Fibroblast of skin of left biceps (primary cell): ENCODE data around the gene IPO13.

Source experiments
- DNase-seq, 2 experiments: peaks; one replicate each; pipeline ENCODE4 v3.0.0-alpha.2; 2013; ENCODE audit warnings: low read depth in 2 of 2

The IPO13 gene

DNA sequence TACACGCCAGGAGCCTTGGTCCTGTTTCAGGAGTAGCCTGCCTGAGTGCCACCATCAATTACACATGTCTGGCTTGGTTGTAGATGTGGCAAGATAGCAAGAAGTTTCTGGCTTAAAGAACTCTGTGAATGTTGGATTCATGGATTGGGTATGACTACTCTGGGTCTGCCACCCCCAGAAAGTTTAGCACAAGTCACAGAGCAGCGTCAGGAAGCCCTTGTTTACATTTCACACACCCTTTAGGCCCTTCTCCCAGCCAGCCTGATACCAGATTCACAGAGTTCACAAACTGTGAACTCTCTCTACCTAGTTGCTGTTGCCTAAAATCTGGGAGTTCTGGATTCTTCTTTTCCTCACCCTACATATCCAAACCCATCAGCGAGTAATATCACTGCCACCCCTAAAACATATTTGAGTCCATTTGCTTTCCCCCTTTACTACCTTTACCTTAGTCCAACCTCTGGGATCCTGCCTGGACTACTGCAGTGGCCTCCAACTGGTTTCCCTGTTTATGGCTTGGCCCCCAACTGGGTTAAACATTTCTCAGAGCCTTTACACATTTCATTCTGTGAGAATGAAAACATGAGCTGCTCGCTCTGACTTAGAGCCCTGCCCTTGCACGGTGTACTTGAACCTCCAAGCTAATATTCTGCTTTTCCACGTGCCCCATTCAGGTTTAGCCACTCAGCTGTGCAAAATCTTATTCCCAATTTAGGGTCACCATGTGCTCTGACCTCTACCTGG is 40.6 kb downstream of the IPO13 start:
- DNase-seq = no peak

DNA sequence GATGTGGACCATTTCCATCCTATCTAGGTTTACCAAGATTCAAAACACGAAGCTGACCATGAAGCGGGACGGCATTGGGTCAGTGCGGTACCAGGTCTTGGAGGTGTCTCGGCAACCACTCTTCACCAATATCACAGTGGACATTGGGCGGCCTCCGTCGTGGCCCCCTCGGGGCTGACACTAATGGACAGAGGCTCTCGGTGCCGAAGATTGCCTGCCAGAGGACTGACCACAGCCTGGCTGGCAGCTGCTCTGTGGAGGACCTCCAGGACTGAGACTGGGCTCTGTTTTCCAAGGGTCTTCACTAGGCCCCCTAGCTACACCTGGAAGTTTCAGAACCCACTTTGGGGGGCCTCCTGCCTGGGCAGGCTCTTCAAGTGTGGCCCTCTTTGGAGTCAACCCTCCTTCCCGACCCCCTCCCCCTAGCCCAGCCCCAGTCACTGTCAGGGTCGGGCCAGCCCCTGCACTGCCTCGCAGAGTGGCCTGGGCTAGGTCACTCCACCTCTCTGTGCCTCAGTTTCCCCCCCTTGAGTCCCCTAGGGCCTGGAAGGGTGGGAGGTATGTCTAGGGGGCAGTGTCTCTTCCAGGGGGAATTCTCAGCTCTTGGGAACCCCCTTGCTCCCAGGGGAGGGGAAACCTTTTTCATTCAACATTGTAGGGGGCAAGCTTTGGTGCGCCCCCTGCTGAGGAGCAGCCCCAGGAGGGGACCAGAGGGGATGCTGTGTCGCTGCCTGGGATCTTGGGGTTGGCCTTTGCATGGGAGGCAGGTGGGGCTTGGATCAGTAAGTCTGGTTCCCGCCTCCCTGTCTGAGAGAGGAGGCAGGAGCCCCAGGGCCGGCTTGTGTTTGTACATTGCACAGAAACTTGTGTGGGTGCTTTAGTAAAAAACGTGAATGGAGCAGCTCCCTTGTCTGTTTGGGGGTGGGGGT is 43.8 kb downstream of the IPO13 start:
- no peak for DNase-seq

- no peak for DNase-seq
Measured at GRCh38 chr1:43991200-43991475, 44.4 kb downstream of the IPO13 start.

- peak in 1 of 2 experiments; percentile 29 for DNase-seq
Measured at GRCh38 chr1:43991476-43992231, 44.9 kb downstream of the IPO13 start, which contains the start of gene CCDC24. TSS of gene CCDC24 (plus strand) at chr1:43991599. CDS start at chr1:43991879, 280 bp downstream.

GRCh38 chr1:43992232-43992995 is 45.7 kb downstream of the IPO13 start:
- DNase-seq = no peak

DNA sequence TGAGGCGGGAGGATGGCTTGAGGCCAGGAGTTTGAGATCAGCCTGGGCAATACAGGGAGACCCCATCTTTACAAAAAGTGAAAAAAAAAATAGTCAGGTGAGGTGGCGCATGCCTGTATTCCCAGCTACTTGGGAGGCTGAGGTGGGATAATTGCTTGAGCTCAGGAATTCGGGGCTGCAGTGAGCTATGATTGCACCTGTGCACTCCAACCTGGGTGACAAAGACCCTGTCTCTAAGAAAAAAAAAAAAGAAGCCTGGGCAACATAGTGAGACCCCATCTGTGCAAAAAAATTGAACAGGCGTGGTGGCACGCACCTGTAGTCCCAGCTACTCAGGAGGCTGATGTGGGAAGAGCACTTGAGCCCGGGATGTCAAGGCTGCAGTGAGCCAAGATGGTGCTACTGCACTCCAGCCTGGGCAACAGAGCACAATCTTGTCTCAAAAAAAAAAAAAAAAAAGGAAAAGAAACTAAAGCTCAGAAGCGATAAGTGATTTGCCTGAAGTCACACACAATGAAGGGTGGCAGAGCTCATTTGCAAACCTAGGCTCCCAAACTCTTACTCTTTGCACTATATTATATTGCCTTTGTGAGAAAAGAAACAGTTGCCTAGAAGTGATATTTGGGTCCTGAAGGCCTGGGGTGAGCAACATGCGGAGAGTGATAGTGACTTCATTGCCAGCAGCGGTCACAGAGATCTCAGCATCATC is 46.6 kb downstream of the IPO13 start:
- DNase-seq = no peak

- no peak for DNase-seq
Measured at GRCh38 chr1:43994071-43994470, 47.3 kb downstream of the IPO13 start.

DNA sequence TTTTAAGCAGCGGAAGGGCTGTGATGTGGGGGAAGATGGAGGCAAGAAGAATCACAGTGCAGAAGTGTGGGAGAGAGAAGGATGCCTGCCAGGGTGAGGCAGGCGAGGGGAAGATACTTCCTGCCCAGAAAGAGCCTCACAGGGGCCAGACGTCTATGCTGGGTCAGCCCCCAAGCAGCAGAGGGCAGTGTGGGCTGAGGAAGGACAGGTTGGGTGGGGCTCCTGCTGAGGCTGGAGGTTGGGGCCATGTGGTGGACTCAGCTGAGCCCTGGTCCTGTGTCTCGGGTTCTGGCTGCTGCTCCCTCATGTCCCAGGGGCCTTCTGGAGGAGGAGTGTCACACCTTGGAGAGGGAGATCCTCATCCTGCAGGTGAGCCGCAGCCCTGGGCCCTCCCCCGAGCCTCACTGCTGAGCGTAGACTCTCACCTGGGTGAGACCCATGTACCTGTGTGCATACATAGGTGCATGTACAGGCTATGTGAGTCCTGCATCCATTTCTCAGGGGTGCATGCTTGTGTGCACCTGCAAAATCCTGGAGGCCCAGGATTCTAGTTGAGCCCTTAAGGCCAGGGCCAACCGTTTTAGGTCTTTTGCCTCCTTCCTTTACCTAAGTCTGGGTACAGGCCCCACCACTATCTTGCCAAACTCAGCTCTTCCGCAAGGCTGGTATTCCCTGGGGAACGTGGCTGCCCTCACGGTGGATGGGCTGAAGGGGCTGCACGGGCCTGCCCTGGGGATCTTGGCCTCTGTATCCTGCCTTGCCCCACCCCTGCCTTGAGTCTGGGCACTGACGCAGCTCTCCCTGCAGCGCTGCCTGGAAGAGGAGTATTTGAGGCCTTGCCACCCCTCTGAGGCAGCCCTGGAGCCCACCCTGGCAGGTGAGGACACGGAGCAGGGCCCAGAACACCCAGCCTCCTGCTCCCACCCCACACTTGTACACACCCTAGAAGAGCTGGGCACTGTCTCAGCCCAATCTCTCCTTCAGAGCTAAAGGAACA is 48.3 kb downstream of the IPO13 start:
- no peak for DNase-seq

- DNase-seq = no peak
Measured at GRCh38 chr1:43995984-43996732, 49.4 kb downstream of the IPO13 start.

- DNase-seq = no peak
Measured at GRCh38 chr1:43996733-43997115, 50.0 kb downstream of the IPO13 start.

DNA sequence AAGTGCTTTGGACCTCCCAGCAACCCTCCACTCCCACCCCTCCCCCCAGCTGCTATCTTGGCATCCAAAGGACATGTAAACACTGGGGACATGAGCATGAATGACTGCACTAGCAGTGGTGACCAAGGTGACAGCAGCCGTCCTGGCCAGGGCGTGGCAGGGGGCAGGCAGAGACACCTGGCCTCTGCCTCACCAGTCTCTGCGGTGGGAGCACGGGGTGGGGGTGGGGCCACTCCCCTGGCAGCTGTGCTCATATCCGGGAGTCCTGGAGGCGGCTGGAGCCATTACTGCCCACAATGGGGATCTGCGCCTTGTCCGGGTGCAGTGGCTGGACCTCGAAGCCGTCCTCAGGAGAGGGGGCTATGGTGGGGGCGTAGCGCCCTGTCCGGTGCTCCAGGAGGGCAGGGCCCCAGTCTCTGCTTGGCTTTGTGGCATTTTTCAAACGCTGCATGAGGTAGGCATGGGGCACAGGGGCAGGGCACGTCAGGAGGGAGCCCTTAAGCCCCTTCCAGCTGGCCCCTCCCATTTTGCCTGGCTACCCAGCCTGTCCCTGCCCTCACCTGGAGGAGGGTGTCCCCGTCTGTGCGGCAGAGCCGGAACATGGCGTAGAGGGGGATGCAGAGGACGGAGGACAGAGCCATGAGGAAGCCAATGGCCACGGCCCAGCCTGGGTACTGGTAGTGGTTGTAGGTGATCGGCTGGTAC is 50.7 kb downstream of the IPO13 start:
- DNase-seq = no peak

DNA sequence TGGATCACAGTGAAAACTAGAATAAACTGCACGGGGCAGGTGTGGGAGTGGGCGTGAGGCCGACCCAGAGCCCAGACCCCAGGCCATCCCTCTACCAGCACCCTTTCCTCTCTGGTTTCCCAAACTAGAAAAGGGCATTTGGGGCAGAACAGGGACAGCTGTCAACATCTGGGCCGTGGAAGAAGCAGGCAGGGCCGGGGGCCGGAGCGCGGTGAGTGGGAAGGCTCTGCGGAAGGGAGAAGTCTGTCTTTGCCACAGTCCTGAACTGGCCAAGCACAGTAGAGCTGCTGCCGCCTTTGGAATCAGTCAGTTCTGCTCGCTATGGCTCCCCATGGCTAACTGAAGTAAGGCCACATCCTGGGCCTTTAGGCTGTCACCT is 51.2 kb downstream of the IPO13 start:
- no peak for DNase-seq

- no peak for DNase-seq
Measured at GRCh38 chr1:43999455-43999854, 52.7 kb downstream of the IPO13 start.

- no peak for DNase-seq
Measured at GRCh38 chr1:44000122-44000665, 53.4 kb downstream of the IPO13 start.

- no peak for DNase-seq
Measured at GRCh38 chr1:44002165-44002564, 55.4 kb downstream of the IPO13 start.

DNA sequence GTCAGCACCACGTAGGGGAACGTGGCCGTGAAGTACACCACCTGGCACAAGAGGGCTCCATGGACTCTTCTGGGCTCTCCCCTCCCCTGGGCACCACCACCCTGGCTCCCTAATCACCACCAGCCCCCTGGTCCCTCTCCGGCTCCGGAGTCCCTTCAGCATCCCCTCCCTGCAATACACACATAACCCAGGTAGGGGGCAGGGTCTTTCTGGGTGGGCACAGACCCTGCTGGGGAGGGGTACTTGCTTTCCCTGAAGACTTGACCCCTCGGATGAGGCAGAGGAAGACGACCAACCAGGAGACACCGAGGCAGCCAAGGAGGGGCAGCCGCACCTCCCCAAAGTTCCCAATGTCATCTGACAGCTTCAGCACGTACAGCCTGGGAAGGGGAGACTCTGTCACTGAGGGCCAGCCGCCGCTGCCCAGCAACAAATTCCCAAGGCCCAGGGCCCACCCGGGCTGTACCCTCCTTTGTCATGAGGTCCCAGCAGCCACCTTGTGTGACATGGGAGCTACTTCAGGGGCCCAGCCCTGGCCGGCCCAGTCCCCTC is 55.9 kb downstream of the IPO13 start:
- no peak for DNase-seq

DNA sequence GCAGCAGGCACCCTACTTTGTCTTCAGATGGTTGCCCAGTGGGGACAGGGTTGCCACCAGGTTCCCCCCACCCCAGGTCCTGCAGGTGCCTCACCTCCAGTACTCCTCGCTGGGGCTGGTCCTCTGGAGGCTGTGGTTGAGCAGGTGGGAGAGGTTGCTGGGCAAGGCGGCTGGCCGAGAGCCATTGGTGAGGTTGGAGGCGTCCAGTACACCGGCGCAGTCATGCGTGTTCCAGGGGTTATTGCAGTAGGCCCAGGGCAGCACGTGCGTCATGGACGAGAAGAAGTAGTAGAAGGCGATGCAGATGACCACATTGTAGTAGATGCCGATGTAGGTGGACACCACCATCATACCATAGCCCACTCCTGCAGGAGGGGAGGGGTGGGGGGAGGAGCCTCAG is 61.5 kb downstream of the IPO13 start:
- no peak for DNase-seq

GRCh38 chr1:44010935-44011471 is 64.3 kb downstream of the IPO13 start:
- no peak for DNase-seq
